ENCODE data around the gene UNG.
"Not testable (repeated sequence)": the region's sequence is repeated elsewhere in the genome, so short reads cannot be mapped to it uniquely, and the experiment has no call there.

UNG gene

DNA sequence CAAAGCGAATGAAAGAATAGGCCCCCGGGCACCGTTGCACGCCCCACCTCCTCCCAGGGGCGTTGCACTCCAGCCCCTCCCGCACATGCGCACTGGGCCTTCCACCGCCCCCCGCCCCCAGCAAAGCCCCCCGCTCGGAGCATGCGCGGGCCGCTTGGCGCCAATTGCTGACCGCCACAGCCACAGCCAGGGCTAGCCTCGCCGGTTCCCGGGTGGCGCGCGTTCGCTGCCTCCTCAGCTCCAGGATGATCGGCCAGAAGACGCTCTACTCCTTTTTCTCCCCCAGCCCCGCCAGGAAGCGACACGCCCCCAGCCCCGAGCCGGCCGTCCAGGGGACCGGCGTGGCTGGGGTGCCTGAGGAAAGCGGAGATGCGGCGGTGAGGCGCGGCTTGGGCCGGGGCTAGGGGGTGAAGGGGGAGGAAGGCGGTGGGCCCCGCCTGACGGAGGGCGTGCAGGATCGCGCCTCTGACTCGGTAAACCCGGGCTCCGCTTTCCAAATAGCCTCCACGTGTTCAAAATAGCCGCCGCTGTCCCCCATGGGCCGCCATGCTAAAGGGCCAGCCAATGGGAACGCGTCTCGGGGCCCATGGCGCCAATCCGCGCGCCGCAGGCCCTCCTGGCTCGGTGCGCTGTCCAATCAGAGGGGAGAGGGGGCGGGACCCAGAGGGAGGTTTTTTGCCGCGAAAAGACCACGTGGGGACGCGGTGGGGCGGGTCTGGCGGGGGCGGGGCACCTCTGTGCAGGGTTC lies at the start of gene UNG:
Gene UNG, plus strand, starts transcription at position 163 of the 748 bp plus-strand sequence. Its CDS starts 83 bp downstream, at position 246.
- peak; percentile 91 to 93 for DNase-seq

DNA sequence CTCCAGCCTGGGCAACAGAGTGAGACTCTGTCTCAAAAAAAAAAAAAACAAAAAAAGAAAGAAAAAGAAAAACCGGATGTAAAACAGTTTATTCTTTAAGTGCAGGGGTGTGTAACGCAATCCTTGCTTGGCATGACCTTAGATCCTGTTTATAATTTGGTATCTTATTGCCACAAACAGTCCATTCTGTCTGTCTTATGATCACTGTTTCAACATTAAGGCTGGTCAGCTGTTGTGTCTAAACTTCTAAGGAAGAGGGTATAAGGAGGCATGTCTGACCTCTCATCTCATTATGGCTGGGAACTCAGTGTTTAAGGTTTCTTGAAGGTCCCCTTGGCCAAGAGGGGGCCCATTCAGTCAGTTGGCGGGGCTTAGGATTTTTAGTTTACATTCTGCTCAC lies 48.7 kb upstream of the UNG start:
- not testable (repeated sequence) for DNase-seq

DNA sequence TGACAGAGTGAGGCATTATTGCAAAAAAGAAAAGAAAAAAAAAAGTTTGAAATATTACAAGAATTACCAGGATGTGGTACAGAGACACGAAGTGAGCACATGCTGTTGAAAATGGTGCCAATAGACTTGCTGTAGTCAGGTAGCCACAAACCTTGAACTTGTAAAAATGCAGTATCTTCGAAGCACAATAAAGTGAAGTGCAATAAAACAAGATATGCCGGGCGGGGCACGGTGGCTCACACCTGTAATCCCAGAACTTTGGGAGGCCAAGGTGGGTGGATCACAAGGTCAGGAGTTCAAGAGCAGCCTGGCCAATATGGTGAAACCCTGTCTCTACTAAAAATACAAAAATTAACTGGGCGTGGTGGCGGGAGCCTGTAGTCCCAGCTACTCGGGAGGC lies 47.6 kb upstream of the UNG start:
- not testable (repeated sequence) for DNase-seq

DNA sequence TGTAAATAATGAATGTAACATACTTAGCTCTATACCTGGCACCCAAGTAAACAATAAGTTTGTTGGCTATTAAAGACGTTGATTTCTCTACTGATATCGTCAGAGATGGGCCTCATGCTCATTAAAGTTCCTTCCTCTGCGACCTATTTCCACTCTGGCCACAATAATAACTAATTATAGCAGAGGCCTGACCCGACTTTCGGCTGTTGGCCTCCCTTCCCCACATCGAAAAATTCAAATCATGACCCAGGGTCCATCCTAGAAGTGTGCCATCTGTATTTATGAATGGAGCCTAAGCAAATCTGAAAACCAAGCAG lies 45.3 kb upstream of the UNG start:
- no peak for DNase-seq

DNA sequence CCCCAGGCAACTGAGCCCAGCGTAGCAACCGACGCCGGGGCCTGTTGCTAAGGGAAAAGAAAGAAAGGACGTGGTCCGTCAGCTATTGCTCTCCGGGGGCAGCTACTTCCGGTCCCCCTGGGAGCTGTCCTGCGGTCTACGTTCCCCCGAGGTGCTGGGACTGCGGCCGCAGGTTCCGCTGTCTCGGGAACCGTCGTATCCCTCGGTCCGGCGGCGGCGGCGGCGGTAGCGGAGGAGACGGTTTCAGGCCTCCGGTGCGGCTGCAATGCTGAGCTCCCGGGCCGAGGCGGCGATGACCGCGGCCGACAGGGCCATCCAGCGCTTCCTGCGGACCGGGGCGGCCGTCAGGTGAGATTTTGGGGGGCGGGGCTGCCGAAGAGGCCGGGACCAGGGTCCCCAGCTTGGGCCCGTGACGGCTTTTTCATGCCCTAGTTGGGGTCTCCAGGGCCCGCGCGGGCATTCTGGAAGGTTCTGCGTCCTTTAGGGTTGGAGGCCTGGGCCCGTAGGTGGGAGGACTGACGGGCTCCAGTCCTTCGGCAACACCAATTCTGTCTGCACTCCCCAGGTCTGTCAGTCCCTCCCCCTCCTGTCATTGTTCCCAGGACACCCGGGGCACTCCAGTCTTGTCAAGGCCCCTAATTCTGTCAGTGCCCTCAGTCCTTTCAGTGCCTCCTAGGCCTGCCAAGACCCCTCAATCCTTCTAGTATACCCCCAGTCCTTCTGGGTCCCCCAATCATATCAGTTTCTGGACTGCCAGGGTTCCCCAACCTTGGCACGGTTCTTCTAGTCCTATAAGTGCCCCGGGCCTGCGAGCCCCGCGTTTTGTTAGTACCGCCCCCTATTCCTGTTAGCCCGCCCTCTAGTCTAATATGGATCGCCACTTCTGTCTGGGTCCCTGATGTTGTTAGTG lies 44.7 kb upstream of the UNG start, which contains the start of gene USP30:
Gene USP30, plus strand, starts transcription at position 163 of the 910 bp plus-strand sequence. Its CDS starts 103 bp downstream, at position 266.
- peak; percentile 20 to 77 for DNase-seq

DNA sequence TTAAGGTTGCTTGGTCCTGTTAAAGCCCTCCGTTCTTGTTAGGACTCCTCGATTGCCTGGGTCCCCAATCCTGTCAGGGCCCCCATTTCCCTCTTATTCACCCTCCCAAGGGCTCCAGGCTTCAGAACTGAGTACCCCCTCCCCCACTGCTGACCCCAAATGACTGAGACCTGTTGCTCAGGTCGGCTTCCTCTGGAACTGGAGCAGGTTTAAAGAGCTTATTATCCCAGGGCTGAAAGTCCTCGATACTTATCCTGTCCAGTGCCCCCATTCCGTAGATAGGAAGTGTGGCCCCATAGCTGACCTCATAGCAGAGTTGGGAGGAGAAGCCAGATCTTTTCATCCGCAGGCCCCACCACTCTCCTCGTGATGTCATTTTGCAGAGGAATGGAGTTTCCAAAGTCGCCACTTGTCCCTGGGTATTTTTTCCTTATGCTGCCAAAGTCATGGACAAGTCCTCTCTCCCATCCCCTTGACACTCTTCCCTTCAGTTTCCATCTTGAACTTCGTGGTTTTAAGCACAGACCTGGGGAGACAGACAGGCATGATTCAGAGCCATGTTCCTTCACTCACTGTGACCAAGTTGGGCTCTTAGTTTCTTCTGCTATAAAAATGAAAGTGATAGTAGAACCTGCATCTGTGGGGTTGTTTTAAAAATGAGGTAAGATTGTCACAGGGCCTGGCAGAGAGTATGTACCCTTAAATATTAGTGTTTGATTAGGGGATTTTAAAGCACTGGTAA lies 43.8 kb upstream of the UNG start:
- no peak for DNase-seq

DNA sequence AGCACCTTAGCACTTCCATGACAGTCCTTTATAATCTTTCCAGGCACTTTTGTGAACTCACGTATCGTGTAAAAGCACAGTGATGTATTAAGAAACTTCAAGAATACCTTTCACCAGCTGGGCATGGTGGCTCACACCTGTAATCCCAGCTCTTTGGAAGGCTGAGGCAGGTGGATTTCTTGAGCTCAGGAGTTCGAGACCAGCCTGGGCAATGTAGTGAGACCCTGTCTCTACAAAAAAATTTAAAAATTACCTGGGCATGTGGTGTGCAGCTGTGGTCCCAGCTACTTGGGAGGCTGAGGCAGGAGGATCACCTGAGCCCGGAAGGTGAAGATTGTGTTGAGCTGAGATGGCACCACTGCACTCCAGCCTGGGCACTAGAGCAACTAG lies 43.3 kb upstream of the UNG start:
- DNase-seq = not testable (repeated sequence)

DNA sequence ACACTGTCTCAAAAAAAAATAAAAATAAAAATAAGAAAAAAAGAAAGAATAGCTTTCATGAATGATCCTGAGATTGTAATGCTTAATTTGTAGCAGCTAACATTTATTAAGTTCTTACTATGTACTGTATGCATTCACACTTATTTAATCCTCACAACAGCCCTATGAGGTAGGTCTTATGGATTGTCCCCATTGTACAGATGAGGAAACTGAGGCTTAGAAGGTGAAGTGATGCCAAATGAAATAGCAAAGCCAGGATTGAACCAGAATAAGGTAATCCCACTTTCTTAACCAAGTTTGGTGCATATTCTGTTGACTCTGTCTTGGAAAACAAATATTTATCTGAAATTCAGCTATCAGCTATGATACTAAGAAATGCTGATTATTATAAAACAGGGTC lies 42.9 kb upstream of the UNG start:
- DNase-seq = no peak

DNA sequence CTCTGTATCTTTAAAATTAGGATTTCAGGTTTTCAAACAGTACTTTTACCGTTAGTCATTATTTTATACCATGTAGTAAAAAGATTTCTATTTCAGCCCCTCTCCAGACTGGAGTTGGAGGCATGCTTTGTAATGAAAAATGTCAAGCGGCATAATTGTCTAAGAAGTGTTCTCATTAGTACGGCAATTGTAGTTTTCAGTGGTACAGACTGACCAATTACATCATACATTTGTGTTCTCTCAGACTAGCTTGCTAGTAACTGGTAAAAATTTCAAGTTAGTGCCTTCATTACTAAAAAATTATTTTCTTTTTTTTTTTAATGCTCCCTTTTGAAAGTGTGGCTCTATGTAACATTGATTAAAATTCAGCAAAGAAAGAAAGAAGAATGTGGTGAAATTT lies 40.5 kb upstream of the UNG start:
- no peak for DNase-seq

DNA sequence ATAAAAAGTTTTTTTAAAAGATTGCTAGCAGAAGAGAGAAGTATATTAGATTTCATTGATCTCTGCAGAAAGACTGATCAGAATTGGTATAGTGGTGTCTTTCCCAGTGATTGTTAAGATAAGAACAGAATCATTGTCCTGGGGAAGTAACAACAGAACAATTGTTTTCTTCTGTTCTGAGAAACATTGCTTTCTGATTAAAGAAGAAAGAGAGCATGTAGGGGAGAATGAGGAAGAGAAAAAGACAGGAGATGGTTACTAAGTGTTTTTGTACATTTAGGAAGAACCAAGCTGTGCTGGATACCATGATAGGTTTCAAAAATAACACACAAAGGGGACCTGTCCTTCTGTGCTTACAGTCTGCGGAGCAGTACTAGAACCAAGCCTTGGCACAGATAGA lies 40.0 kb upstream of the UNG start:
- DNase-seq = no peak

DNA sequence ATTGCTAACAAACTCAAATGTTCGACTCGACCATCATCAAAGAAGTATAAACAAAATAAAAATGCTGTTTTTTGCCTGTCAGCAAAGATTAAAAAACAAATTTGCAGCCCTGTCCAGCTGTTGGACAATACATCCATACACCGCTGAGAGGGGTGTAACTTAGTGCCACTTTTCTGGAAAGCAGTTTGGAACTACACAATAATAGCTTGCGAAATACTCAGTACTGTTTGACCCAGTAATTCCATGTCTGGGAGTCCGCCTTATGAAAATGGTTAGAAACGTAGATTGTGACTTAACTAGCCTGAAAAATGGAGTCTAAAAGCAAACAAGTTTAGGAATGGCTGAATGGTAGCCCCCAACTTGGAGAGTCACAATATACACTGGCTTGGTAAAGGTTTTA lies 38.6 kb upstream of the UNG start:
- DNase-seq = no peak

DNA sequence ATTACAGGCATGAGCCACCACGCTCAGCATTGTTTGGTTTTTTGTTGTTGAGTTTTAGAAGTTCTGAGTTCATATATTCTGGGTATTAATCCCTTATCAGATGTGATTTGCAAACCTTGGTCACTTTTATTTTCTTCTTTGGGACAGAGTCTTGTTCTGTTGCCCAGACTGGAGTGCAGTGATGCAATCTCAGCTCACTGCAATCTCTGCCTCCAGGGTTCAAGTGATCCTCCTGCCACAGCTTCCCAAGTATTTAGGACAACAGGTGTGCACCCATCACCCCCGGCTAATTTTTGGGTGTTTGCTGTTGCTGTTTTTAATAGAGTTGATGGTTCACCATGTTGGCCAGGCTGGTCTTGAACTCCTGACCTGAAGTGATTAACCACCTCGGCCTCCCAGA lies 33.3 kb upstream of the UNG start:
- no peak for DNase-seq

DNA sequence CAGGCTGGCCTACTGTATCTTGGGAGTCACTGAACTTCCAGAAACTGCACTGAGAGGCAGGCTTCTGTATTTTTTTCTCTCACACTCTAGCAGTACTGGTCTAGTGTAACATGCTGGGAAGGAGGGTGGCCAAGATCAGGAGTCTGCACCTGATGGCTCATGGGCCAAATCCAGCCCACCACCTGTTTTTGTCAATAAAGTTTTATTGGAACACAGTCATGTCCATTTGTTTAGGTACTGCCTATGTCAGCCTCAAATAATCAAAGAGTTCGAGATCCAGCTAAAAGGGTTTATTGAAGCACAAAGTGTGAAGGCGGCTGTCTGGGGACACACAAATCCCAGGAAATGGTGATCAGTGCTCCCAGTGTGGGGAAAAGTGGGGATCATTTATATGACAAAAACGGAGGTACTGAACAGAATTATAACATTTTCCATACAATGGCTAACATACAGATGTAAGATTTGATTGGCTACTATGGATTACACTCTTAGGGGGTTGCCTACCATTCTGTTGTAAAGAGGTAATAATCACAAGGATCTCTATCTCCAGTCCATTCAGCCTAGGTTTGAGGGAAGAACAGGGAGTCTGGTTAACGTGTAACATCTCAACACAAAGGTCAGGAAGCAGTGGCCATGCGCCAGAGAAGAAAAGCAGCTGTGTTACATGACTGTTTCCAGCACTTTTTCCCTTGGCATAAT lies 32.1 kb upstream of the UNG start:
- no peak for DNase-seq

DNA sequence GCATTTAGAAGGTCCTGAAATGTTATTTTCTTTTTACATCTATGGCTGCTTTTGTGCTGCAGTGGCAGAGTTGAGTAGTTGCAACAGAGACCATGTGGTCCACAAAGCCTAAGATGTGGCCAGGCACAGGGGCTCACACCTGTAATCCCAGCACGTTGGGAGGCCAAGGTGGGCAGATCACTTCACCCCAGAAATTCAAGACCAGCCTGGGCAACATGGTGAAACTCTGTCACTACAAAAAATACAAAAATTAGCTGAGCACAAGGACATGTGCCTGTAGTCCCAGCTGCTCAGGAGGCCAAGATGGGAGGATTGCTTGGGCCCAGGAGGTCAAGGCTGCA lies 31.6 kb upstream of the UNG start:
- DNase-seq = no peak

DNA sequence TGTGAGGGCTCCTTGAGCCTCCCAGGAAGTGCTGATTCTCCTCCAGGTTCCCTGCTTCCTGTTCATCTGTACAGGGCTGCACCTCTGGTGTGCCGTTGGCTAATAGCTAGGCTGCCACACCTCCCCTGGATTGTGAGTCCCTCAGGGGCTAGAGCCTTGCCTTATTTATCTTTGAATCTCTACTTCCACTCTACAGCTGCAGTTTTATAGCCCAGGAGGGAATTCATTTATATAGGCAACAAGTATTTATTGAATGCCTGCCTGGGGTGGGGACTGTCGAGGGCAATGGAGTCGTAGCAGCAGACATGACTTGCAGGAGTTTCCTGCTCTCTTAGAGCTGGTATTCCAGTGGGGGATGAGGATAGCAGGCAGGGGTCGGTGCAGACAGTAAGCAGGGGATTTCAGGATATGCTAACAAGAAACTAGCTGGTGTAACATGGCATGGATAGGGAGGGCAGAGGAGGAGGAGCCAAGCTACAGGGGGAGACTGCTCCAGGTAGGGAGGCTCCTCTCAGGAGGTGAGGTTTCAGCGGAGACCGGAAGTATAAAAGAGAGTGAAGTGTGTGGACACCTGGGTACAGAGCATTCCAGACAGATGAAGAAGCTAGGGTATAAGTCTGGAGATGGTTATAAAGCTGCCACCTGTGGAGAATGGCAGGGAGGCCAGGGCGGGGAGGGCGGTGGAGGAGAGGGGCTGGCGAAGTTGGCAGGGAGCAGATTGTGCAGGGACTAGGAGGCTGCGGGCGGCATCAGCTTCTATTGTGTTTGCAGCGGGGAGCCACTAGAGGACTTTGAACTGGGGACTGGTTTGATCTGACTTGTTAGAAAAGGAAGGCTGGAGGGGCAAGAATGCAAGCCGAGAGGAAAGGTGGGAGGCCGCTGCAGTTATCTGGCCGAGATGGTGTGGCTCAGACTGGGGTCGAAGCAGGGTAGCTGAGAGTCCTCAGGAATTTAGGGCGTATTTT lies 27.8 kb upstream of the UNG start:
- no peak for DNase-seq

DNA sequence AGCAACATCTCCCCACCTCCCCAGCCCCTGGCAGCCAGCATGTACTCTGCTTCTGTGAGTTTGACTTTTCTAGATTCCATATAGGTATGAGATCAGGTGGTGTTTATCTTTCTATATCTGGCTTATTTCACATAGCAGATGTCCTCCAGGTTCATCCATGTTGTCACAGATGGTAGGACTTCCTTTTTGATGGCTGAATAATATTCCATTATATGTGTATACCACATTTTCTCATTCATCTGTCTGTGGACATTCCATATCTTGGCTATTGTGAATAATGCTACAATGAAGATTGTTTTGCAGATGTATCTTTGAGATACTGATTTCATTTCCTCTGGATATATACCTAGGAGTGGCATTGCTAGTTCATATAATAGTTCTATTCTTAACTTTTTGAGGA lies 22.5 kb upstream of the UNG start:
- no peak for DNase-seq

DNA sequence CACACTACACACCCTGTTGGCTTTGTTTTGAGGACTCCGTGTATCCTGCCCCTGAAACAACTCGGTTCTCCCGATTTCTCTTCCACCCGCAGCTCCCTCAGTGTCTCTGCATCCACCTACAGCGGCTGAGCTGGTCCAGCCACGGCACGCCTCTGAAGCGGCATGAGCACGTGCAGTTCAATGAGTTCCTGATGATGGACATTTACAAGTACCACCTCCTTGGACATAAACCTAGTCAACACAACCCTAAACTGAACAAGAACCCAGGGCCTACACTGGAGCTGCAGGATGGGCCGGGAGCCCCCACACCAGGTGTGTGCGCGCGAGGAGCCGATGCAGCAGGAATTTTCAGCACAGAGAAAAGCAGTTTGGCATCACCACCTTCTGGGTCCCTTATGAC lies 14.6 kb upstream of the UNG start:
- no peak for DNase-seq

DNA sequence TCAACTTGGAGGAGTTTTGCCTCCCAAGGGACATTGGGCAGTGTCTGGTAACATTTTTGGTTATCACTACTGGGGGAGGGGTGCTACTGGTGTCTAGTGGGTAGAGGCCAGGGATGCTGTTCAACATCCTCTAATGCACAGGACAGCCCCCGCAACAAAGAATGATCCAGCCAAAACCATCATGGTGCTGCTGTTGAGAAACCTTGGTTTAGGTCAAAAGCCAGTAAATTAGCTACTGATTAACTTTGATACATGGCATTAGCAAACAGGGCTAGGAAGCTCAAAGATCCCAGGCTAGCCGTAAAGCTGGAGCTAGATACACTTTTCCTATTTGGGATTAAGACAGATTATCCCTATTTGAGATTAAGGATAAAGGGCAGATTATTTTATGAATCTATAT lies 13.0 kb upstream of the UNG start:
- DNase-seq = no peak

DNA sequence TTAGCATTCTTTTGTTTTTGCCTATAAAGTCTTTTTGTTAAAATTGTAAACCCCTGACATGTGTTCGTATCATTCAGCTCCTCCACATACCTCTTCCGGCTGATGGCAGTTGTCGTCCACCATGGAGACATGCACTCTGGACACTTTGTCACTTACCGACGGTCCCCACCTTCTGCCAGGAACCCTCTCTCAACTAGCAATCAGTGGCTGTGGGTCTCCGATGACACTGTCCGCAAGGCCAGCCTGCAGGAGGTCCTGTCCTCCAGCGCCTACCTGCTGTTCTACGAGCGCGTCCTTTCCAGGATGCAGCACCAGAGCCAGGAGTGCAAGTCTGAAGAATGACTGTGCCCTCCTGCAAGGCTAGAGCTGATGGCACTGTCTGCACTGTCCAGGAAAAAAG lies 11.8 kb upstream of the UNG start:
- DNase-seq = no peak

DNA sequence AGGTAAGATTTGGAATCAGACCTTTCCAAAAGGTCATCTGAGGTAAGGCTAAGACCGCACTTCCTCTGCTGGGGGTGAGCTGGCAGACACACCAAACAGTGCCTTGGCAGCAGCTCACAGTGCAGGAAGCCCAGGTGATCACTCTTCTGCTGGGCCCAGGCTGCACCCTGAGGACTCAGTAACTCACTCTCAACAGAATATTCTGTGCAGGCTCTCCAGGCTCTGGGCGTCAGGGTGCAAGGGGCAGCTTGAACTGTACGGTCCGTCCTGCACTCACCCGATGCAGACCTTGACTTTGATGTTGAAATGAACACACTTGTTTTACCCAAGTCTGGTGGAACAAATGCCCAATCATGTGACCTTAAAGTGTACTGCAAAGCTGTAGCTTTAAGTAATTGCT lies 10.1 kb upstream of the UNG start:
- DNase-seq = no peak

DNA sequence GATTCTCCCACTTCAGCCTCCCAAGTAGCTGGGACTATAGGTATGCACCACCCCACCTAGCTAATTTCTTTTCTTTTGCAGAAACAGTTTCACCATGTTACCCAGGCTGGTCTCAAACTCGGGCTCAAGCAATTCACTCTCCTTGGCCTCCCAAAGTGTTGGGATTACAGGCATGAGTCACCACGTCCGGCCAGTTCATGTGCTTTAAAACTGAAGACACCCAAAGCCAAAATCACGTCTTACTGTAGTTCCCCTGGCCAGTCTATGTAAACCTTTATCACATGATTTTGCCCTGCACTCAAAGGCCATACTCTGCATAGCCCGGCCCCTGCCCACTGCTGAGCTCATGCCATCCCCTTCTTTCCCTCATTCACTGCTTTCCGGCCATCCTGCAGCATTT lies 8.6 kb upstream of the UNG start:
- DNase-seq = no peak

DNA sequence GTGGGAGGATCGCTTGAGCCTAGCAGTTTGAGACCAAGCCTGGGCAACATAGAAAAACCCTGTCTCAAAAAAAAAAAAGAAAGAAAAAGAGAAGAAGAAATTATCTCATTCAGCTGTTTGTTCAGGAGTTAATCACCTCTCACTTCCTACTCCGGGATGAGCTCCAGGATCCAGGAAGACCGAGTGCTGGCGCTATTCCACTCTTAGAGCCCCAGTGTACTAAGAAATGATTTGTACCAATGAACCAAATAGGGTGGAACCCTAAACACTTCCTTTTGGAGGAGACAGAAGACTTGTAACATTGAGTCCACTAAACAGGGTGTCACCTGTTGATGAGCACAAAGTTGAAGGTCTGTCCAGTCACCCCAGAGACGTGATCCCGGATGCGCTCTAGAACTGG lies 7.7 kb upstream of the UNG start:
- DNase-seq = no peak

Data from SW 1271 (cell line).